ENCODE data around the gene QSER1. TPM values are rescaled to one million over a fixed set of nuclear protein-coding genes. Genes with fewer than 3 reads are reported as not detected.
"Not testable (repeated sequence)": the region's sequence is repeated elsewhere in the genome, so short reads cannot be mapped to it uniquely, and the experiment has no call there.

The QSER1 gene
- polyA plus RNA-seq, 10 donors = 17.6 to 29.4 (median 24.4) TPM

DNA sequence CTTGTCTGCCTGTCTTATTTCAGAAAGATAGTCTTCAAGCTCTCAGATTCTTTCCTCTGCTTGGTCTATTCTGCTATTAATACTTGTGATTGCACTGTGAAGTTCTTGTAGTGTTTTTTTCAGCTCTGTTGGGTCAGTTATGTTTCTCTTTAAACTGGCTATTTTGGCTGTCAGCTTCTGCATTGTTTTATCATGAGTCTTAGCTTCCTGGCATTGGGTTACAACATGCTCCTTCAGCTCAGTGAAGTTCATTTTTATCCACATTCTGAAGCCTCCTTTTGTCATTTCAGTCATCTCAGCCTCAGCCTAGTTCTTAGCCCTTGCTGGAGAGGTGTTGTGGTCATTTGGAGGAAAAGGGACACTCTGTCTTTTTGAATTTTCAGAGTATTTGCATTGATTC, 107.6 kb downstream of the QSER1 start:
- DNase-seq = peak in 1 of 3 donors; percentile 45

GRCh38 chr11:33001281-33001680, 108.7 kb downstream of the QSER1 start:
- no peak for DNase-seq

DNA sequence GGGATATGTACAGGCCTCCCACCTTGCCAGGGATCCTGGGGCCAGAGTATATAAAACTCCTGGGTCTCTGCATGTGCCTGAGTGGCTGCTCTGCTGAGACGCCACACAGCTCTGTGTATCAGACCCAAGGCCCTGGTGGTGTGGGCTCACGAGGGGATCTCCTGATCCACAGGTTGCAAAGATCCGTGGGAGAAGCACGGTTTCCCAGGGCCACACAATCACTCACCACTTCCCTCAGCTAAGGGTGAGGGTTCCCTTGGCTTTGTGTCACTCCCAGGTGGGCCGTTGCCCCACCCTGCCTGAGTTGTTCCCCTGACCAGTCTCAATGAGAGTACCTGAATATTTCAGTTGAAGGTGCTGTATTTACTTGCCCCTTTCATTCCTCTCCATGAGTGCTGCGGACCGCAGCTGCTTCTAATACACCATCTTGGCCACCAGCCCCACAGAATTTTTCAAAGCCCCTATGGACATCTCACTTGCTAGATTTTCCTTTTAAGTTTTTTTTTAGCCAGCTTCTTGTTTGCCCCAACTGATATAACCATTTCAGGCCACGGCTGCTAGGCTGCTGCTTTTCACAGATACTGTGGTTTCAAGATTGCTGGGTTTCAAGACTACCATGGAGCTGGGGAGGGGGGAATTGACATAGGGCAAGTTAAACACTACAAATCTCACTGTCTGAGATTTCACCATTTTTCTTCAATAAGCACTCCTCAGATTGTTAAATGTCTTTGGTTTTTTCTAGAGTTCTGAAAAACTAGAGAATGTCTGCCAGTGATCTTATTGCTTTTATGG, 109.3 kb downstream of the QSER1 start:
- DNase-seq = no peak

GRCh38 chr11:33005175-33005574, 112.6 kb downstream of the QSER1 start:
- DNase-seq = no peak

DNA sequence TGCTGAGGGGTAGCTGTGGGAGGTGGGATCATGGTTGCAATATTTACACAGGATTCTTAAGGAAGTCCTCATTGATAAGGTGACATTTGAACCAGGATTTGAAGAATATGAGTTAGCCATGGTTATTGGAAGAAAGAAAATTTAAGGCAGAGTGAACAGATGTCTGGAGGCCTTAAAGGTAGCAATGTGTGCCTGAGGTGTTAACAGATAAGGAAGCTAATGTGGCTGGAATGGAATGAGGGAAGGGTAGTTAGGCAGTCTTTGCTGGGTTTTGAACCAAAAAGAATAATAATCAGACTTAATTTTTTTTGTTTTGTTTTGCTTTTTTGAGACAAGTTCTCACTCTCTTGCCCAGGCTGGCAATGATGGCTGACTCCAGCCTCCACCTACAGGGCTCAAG, 113.4 kb downstream of the QSER1 start:
- no peak for DNase-seq

DNA sequence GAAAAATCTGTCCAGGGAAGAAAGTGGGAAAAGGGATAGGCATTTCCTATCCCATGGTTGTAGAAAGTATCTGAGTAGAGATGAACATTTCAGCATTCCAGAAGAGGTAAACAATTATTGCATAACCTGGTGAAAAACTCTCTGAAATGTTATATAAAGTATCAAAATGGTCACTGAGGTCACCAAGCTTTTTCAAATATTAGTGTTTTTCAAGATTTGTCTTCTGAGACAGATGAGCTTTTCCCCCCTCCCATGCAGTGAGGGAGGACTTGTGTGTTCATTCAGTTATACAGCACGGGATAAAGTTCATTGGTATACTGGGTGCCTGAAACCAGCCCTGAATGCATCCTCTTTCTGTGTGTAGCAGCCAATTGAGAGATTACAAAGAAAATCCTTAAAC, 121.1 kb downstream of the QSER1 start:
- DNase-seq = no peak

DNA sequence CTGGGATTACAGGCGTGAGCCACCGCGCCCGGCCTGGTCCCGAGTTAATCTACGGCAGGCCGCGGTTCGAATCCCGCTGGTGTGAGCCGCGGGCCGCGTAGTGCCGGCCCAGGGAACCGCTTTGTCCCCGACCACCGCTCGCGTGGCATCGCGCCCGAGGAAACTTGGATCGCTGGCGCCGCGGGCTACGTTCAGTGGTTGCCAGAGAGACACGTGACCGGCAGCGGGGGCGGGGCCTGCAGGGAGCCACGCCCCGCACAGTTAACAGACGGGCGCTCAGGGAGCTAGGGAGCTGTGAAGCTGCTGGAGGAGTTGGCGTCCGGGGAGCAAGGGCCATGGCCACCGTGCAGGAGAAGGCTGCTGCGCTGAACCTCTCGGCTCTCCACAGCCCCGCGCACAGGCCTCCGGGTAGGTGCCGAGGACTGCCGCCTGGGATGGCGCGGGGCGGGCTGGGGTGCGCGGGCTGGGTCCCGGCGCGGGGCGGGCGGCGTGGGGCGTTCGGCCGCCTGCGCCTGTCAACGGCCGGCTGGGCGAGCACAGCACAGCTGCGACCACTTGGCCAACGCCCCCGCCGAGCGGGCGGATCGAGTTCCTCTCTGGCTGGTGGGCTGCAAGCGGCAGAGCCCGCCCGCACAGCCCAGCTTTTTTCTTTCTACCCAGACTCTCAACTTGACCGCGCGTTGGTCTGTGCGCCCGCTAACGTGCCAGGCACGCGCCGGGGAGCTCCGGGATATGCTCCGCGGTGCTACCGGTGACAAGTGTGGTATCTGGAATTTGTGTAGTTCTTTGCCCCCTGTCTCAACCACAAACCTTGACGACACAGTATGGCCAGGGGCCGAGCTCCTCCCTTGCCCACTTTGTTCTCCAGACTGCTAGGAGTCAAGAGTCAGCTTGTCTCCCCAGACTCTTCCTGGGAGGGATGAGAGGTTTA, 123.3 kb downstream of the QSER1 start, which contains the start of gene DEPDC7:
Gene DEPDC7 (plus strand): TSS at position 258 of the 931 bp plus-strand sequence. CDS start 78 bp downstream, at position 336.
- DNase-seq = peak; percentile 89 to 96 (median 90)

DNA sequence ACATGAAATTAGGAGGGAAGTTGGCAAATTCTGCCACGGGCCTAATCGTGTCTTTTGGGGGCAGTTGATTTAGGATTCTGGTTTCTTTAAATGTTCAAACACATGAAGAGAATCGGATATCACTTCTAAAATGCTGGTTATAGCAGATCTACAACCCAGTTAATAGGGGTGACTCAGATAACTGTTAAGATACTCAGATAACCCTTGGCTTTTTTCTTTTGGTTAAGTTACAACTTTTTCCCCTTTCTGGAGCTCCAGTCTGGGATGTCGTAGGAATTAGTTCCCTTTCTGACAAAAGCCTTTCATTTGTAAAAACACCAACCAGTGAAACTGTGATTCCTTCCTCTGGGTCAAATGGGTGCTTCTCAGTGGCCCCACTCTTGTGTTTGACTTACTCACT, 124.0 kb downstream of the QSER1 start:
- no peak for DNase-seq

GRCh38 chr11:33017478-33017877, 124.9 kb downstream of the QSER1 start:
- no peak for DNase-seq

DNA sequence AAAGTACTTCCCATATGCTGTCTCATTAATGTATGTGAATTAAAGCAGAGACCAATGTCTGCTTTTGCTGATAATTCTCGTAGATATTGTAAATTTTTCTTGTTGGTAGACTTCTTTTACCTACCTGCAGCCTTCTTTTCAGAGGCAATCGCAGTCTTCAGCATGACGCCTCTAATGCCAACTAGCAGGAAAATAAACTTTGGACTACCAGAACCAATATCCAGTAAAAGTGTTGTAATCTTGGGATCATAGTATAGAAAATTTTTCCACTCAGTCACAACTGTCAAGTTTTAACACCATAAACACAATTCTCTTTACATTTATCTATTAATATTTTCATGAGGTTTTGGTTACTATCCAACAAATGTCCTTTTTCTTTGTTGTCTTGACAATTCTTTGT, 125.4 kb downstream of the QSER1 start:
- DNase-seq = no peak

GRCh38 chr11:33018840-33019239, 126.2 kb downstream of the QSER1 start:
- no peak for DNase-seq

- no peak for DNase-seq
These were observed 128.9 kb downstream of the QSER1 start for GRCh38 chr11:33021501-33021900.

DNA sequence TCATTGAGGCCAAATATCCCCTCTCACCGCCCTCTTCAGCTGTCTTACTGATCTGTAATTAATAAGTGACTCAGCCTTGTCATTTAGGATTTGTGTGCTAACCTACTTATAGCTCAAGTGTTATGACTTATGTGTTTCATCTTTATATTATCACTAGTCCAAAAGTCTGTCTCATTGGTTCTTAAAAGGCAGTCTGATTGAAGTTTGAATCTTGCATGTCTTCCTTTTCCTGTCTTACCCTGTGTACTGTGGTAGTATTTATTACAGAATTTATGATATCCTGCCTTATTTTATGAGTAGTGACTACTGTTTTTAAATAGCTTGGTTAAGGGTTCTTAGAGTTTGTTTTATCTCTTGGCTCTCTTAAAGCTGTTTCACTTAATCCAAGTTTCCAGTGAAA, 129.3 kb downstream of the QSER1 start:
- no peak for DNase-seq

- DNase-seq = no peak
These were observed 132.7 kb downstream of the QSER1 start for GRCh38 chr11:33025339-33025722.

- no peak for DNase-seq
These were observed 134.6 kb downstream of the QSER1 start for GRCh38 chr11:33027233-33027632.

GRCh38 chr11:33027846-33028536, 135.4 kb downstream of the QSER1 start:
- no peak for DNase-seq

- no peak for DNase-seq
These were observed 135.9 kb downstream of the QSER1 start for GRCh38 chr11:33028537-33028914.

- not testable (repeated sequence) for DNase-seq
These were observed 136.6 kb downstream of the QSER1 start for GRCh38 chr11:33029218-33029617.
